ENCODE measurements around the gene ABO.
"Not testable (repeated sequence)": the region's sequence is repeated elsewhere in the genome, so short reads cannot be mapped to it uniquely, and the experiment has no call there.

The ABO gene

GRCh38 chr9:133273819-133274218 lies 1.2 kb downstream of the ABO start:
- Histone ChIP-seq H3K9me3 (ENCODE audit: insufficient read depth, low read length) (no peaks in the 10 kb centered on the region), H3K79me2 (ENCODE audit: insufficient read depth, low read length) (no peaks in the 10 kb centered on the region), H3F3A (ENCODE audit: insufficient read depth) (no peaks in the 10 kb centered on the region), H3K27me3 (ENCODE audit: low read length) (no peaks in the 10 kb centered on the region), H3K9ac (ENCODE audit: low read length) (no peak overlapping the region), H3K36me3 (ENCODE audit: low read length) (no peaks in the 10 kb centered on the region), H4K20me1 (ENCODE audit: low read depth, low read length) (no peaks in the 10 kb centered on the region), H3K4me3 (ENCODE audit: insufficient read depth, low read length, poor library complexity, severe bottlenecking) (no peak overlapping the region), H2AFZ (ENCODE audit: low read depth, low read length, severe bottlenecking) (no peak overlapping the region), H3K4me2 (ENCODE audit: low read depth, low read length, poor library complexity, severe bottlenecking) (no peak overlapping the region), H3K27ac (ENCODE audit: low read depth, low read length) (no peak overlapping the region), H3K9me2 (replicated peaks; ENCODE audit: insufficient read depth, low read length) (no peaks in the 10 kb centered on the region)
- TF ChIP-seq EZH2phosphoT487 (conservative IDR thresholded peaks at IDR 0.05; ENCODE audit: low read length) (no peak), CTCF (IDR thresholded peaks at IDR 0.05; ENCODE audit: insufficient read depth, low read length, poor library complexity, severe bottlenecking) (no peak)

GRCh38 chr9:133273098-133273497 lies 1.9 kb downstream of the ABO start:
- Histone ChIP-seq H3K4me3 (ENCODE audit: insufficient read depth, low read length, poor library complexity, severe bottlenecking) (no peak overlapping the region), H3K79me2 (ENCODE audit: insufficient read depth, low read length) (no peaks in the 10 kb centered on the region), H2AFZ (ENCODE audit: low read depth, low read length, severe bottlenecking) (no peak overlapping the region), H3K9me2 (replicated peaks; ENCODE audit: insufficient read depth, low read length) (no peaks in the 10 kb centered on the region), H3F3A (ENCODE audit: insufficient read depth) (no peaks in the 10 kb centered on the region), H3K9me3 (ENCODE audit: insufficient read depth, low read length) (no peaks in the 10 kb centered on the region), H3K27me3 (ENCODE audit: low read length) (no peaks in the 10 kb centered on the region), H3K4me2 (ENCODE audit: low read depth, low read length, poor library complexity, severe bottlenecking) (no peak overlapping the region), H3K9ac (ENCODE audit: low read length) (no peak overlapping the region), H3K36me3 (ENCODE audit: low read length) (no peaks in the 10 kb centered on the region), H3K27ac (ENCODE audit: low read depth, low read length) (no peak overlapping the region), H4K20me1 (ENCODE audit: low read depth, low read length) (no peaks in the 10 kb centered on the region)
- TF ChIP-seq CTCF (IDR thresholded peaks at IDR 0.05; ENCODE audit: insufficient read depth, low read length, poor library complexity, severe bottlenecking) = no peak
- no peak for TF ChIP-seq EZH2phosphoT487 (conservative IDR thresholded peaks at IDR 0.05; ENCODE audit: low read length)

GRCh38 chr9:133269537-133270362 lies 5.3 kb downstream of the ABO start:
- Histone ChIP-seq H3K79me2 (ENCODE audit: insufficient read depth, low read length) (no peaks in the 10 kb centered on the region), H3K36me3 (ENCODE audit: low read length) (no peaks in the 10 kb centered on the region), H3K27me3 (ENCODE audit: low read length) (no peaks in the 10 kb centered on the region), H3K4me3 (ENCODE audit: insufficient read depth, low read length, poor library complexity, severe bottlenecking) (no peak overlapping the region), H3K9ac (ENCODE audit: low read length) (no peak overlapping the region), H3K9me3 (ENCODE audit: insufficient read depth, low read length) (no peaks in the 10 kb centered on the region), H3F3A (ENCODE audit: insufficient read depth) (no peaks in the 10 kb centered on the region), H2AFZ (ENCODE audit: low read depth, low read length, severe bottlenecking) (no peak overlapping the region), H3K4me2 (ENCODE audit: low read depth, low read length, poor library complexity, severe bottlenecking) (no peak overlapping the region), H3K27ac (ENCODE audit: low read depth, low read length) (no peak overlapping the region), H4K20me1 (ENCODE audit: low read depth, low read length) (no peaks in the 10 kb centered on the region), H3K9me2 (replicated peaks; ENCODE audit: insufficient read depth, low read length) (no peaks in the 10 kb centered on the region)
- TF ChIP-seq EZH2phosphoT487 (conservative IDR thresholded peaks at IDR 0.05; ENCODE audit: low read length) (no peak), CTCF (IDR thresholded peaks at IDR 0.05; ENCODE audit: insufficient read depth, low read length, poor library complexity, severe bottlenecking) (no peak)

- H3K4me3 ChIP-seq (ENCODE audit: insufficient read depth, low read length, poor library complexity, severe bottlenecking); H4K20me1 ChIP-seq (ENCODE audit: low read depth, low read length); H2AFZ ChIP-seq (ENCODE audit: low read depth, low read length, severe bottlenecking); H3K27me3 ChIP-seq (ENCODE audit: low read length); H3K9me2 ChIP-seq (replicated peaks; ENCODE audit: insufficient read depth, low read length); H3K9me3 ChIP-seq (ENCODE audit: insufficient read depth, low read length); H3K27ac ChIP-seq (ENCODE audit: low read depth, low read length); H3K9ac ChIP-seq (ENCODE audit: low read length); H3K4me2 ChIP-seq (ENCODE audit: low read depth, low read length, poor library complexity, severe bottlenecking); H3K79me2 ChIP-seq (ENCODE audit: insufficient read depth, low read length); H3F3A ChIP-seq (ENCODE audit: insufficient read depth); H3K36me3 ChIP-seq (ENCODE audit: low read length): not testable (repeated sequence)
These were observed 5.9 kb downstream of the ABO start for GRCh38 chr9:133269136-133269535.
